Dedifferentiated amniotic fluid mesenchymal stem cell (primary cell): ENCODE measurements around the gene CTNNBL1.

Experiments used
- DNase-seq: peaks from one replicate; pipeline ENCODE4 v3.0.0-alpha.2; 2016; ENCODE audit errors: extremely low spot score

The CTNNBL1 gene

GRCh38 chr20:37901654-37902503 lies 208.0 kb downstream of the CTNNBL1 start:
- DNase-seq: peak; percentile 25

GRCh38 chr20:37902504-37903313 lies 208.9 kb downstream of the CTNNBL1 start, which contains the start of gene VSTM2L:
Gene VSTM2L, plus strand, starts transcription at chr20:37903127. Its CDS starts 224 bp downstream, at chr20:37903351.
- peak; percentile 17 for DNase-seq

GRCh38 chr20:37903317-37904007 lies 209.6 kb downstream of the CTNNBL1 start:
- DNase-seq: no peak

DNA sequence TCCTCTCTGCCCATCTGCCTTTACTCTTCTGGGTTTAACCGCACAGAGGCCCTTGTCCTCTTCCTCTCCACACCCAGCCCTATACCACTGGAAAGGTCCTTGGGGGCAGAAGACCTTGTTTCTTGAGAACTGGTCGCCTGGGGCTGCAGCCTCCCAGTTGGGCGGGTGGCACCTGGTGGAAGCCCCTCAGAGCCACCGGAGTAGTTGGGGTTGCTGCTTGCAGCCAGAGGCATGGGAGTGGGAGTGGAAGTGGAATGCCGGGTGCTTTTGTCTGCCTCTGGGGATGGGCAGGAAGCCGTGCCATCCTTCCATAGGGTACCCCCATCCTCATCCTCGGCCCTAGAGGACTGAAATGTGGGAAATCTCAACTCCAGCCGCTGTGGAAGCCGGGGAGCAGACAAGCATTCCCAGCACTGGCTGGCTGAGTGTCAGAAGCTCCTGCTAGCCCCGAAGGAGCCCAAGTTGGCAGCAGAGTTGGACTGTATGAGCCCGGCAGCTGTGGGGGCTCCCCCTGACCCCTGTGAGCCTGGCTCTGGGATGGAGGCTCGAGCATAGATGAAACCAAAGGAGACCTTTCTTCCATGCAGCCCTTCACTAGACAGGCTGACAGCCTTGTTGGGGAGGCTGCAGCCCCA lies 210.3 kb downstream of the CTNNBL1 start:
- no peak for DNase-seq

GRCh38 chr20:37904845-37905373 lies 211.1 kb downstream of the CTNNBL1 start:
- no peak for DNase-seq

DNA sequence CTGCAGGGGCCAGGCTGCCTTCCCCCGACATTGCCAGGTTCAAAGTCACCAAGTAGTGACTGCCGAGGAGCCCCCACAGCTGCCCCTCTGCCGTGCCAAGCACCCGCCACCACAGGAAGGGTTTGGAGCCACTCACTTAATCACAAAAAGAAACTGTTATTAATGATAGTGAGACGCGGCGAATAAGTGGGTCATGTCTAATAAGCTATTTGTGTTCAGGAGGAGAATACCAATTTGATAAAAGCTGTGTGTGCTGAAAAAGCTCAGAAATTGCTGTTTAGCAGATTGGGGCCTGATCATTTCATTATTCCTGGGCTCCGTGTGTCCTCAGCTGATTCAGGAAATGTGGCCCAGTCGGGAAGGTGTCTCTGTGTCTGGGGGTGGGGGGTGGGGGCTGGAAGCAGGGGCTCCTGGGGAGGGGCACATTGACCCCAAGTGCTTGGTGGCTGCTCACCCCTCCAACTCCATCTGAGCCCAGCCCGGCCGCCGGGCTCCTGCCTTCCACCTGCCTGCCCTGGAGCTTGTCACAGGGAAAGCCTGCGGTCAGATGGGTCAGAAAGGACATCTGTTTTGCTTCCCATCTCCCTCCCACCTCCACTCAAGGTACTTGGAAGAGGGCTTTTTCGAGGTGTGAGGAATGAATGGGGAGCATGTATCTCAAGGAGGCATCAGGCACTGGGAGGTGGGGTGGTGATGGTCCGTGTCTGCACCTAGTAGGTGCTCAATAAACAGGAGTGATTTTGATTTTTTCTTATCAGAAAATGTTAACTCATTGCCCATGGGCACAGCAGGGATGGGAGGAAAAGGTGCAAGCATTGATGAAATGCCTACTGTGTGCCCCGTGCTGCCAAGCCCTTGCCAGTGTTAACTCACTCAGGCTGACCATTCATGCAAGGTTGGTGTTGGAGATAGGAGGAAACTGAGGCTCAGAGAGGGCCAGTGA lies 212.1 kb downstream of the CTNNBL1 start:
- DNase-seq: no peak

DNA sequence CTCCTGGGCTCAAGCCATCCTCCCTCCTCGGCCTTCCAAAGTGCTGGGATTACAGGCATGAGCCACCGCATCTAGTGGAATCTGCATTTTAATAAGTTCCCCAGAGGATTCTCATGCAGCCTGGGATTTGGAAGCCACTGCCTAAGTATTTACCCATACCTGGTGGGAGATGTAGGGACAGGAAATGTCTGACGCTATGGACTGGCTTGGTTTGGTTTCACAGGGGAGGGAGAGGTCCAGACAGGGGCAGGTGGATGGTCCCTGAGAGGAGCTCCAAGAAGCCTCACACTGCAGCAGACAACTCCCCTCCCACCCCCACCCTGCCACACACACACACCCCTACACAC lies 213.5 kb downstream of the CTNNBL1 start:
- no peak for DNase-seq

DNA sequence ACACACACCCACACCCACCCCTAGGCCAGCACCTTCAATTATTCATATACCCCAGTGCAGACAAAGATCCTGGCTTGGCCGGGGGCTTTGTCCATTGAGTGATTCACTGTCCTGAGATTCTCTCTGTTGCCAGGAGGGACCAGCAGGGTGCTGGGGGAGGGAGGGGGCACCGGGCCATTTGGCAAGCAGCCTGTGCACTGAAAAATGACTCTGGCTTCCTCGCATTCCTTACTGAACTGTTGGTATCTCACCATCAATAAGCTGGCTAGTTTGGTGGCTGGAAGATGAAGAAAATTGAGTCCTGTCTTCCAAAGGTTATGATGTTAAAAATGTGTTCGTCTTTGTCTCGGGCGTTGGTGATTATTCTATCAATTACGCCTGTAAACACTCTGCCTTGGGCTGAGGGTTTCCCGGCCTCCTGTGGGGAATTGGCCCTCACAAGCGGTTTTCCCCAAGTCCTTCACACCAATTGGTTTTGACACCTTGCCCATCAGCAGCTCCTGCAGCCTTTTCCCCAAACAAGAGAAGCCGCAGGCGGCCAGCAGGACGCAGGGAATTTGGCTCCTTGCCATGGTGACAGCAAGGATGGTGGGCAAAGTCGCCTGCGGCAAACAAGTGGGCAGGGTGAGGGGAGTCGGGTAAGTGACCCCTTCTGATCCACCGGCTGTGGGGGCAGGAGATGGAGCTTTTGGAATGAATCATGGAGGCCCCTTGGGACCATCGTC lies 214.0 kb downstream of the CTNNBL1 start:
- peak; percentile 47 for DNase-seq

DNA sequence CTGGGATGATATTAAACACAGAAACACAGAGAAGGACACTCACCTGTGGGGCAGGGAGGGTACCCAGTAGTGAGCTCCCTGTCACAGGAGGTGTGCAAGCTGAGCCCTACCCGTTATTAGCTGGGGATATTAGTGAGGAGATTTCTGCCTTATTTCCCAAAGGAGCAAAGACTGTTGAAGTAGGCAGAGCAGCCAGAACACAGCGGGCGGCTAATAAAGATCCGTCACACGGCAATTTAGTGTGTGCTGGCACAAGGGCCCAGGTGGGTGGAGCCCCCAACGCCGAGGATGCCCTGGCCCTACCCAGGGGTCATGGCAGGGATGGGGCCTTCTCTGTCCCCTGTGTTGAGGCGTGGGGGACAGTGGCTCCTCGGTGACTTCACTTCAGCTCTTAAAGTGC lies 217.4 kb downstream of the CTNNBL1 start:
- DNase-seq: no peak

- peak; percentile 16 for DNase-seq
Measured at GRCh38 chr20:37911838-37912281, 218.0 kb downstream of the CTNNBL1 start.

DNA sequence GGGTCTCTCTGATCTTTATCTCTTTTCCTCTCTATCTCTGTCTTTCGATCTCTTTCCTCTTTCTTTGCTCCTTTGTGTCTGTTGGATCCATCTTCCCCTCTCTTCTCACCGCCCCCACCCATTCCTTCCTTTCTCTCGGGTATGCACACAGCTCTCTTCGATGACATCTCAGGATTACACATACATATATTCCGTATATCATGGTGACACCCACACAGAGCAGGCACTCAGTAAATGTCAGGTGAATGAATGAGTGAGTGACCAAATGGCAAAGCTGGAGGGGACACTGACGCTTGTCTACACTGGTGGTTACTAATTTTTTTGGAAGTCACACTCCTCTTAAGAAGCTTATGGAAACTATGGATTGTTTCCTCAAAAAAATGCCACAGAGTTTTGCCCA lies 219.0 kb downstream of the CTNNBL1 start:
- no peak for DNase-seq

DNA sequence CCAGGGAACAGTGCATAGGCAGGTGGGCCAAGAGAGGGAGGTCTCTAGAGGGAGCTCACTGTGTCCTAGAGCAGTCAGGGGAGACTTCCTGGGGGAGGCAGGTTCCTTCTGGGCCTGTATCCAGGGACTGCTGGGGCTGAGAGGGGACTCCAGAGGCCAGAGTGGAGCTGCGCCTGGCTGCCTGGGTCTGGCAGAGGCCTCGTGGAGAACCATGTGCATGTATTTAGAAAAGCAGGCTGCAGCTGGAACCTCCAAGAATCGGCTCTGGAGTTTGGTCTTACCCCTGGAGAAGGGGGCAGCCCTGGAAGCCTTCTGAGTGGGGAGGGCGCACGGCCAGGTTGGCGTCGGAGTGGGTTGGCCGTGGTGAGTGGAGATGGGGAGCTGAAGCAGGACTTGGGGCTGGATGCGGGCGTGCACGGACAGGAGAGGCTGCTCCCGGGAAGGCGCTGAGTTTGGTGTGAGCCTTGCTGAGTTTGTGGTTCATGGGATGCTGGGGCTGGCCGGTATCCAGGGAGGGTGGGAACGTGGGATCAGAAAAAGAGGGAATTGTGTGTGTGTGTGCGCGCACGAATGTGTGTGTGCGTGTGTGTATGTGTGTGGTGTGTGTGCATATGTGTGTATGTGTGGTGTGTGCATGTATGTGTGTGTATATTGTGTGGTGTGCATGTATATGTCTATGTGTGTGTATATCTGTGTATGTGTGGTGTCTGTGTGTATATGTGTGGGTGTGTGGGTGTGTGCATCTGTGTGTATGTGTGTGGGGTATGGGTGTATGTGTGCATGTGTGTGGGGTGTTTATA lies 219.9 kb downstream of the CTNNBL1 start:
- DNase-seq: no peak

GRCh38 chr20:37914367-37914671 lies 220.5 kb downstream of the CTNNBL1 start:
- no peak for DNase-seq

GRCh38 chr20:37914672-37915433 lies 221.0 kb downstream of the CTNNBL1 start:
- DNase-seq: no peak

DNA sequence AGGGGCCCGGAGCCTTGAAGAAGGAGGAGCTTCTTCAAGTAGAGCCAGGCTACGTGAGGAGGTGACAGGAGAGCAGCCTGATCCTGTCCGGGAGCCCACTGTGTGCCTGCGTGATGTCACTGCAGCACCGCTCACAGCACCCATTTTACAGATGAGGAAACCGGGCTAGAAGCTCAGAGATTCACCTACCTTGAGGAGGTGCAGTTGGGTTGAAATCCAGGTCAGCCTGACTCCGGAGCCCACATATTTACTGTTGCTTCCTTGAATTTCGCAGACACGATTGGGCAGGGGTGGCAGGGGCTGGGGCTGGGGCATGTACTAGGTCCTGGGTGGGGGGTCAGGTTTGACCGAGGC lies 221.6 kb downstream of the CTNNBL1 start:
- DNase-seq: no peak

DNA sequence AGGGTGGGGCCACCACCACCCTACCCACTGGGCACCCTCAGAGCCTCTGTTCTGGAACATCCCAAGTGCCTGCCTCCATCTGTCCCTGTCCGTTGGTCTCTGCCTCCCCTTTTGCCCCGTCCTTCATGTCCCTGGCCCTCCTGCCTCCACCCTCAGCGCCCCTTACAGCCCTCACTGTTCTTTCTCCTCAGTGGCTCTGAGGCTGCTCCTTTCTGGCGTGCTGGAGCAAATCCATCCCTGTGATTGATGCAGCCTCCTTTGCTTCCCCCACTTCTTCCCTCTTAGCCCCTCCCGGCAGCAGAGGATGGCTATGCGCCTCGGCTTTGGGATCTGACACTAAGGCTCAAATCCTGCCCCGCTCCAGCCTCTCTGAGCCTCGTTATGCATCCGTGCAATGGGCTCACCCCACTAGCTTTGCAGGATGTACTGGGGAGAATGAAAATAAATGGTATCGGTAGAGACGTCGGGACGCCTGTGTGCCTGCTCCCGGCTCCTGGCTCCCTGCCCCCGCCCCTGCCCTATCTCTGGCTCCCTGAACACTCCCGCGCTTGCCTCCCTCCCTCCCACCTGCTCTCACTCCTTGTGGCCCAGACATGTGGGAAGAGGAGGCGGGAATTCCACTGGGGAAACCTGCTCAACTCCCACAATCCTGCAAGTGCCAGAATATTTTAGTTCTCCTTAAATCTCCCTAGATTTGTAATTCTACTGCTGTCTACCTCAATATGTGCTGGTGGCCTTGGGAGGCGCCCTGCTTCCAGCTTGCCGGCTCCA lies 222.2 kb downstream of the CTNNBL1 start:
- DNase-seq: no peak

DNA sequence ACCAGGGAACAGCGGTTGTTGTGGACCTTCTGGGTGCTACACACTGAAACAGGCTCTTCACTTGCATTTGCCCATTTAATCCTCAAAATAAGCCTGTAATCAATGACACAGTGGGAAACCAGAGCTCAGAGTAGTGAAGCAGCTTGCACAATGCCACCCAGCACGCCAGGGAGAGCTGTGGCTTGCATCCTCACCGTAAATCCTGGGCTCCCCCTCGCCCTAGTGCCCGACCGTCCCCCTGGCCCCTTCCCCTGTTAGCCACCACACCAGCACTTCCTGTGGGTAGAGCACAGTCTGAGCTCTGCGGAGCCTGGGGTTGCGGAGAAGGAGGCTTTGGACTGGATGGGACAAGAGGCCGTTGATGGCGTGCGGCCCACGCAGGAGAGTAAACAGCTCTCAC lies 223.6 kb downstream of the CTNNBL1 start:
- no peak for DNase-seq

GRCh38 chr20:37918035-37918434 lies 224.2 kb downstream of the CTNNBL1 start:
- no peak for DNase-seq
